ENCODE data around the gene MEOX2.

DNA sequence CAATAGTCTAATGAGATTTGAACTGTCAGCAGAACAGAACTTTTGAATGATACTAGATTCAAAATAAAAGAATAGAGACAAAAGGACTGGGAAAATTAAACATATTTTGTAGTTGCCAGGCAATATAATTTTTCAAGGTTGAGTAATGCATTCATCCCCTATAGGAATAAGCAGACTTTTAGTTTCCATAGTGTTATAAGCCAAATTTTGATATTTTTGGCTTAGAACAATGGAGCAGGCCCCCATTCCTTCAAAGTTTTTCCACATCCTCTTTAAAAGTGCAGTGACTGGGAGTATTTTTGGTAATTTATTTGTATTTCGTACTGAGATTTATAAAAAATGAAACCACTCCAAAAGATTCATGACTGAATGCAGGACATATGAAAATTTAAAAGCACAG lies 24.0 kb downstream of the MEOX2 start:
- TF ChIP-seq GATA2 (IDR thresholded peaks at IDR 0.05; ENCODE audit: low read depth, low read length) (no peak), GATA3 (IDR thresholded peaks at IDR 0.05; ENCODE audit: low read depth, low read length) (no peak)

Measured in SH-SY5Y (cell line).